ENCODE measurements around the gene PTS. TPM values are rescaled to one million over a fixed set of nuclear protein-coding genes. Genes with fewer than 3 reads are reported as not detected.

Gene PTS
- total RNA-seq, 1 experiment from 2014 or later: 54.8 TPM

DNA sequence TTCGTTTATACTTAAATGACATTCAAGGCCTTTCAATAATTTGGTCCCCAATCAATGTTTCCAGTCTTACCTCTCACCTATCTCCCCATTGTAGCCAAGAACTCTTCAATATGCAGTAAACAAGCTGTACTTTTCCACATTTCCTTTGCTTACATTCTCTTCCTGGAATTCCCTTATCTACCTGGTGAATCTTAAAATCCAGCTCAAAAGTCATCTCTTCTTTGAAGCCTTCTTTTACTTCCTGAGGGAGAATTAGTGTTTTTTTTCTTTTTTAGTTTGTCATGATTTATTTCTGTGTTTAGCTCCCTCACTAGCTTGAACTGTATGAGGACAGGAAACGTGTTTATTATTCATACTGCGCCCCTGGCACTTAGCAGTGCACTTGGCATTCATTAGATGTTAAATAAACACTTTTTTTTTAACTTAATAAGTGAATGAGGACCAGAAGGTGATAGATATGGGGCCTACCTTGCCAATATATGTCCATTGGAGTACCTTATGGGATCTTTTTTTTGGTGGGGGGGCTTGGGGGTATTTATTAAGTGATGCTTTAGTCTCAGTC lies 4.9 kb upstream of the PTS start:
- no peak for DNase-seq (ENCODE audit: low read depth)

DNA sequence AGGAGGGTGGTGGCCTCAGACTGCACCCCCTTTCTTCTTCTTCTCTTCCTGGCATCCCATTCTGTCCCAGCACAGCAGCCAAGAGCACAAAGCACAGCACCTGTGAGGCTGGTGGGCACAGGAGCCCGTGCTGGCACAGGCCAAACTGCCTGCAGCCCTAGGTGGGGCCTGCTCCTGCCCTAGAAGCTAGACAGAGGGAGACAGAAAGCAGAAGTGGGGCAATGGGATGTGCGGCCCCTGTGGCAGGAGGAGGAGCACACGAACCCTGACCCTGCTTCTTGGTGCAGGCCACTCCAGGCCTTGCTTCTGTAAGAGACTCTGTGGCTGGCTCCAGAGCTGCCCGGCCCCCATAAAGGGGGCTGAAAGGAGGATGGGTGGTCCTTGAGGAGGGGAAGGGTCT lies 3.9 kb upstream of the PTS start:
- DNase-seq (ENCODE audit: low read depth): no peak

DNA sequence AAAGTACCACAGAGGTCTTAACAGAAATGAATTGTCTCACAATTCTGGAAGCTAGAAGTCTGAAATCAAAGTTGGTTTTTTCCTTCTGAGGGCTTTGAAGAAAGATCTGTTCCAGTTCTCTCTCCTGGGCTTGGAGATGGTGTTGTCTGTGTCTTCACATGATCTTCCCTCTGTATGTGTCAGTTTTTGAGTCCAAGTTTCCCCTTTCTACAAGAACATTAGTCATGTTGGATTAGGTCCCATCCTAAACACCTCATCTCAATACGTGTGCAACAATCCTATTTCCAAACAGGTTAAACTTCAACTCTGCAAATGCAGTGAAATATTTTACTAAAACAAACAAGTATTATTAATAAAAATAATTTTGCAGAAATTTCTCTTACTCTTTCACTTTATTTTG lies 3.1 kb upstream of the PTS start:
- DNase-seq (ENCODE audit: low read depth): peak; percentile 29

DNA sequence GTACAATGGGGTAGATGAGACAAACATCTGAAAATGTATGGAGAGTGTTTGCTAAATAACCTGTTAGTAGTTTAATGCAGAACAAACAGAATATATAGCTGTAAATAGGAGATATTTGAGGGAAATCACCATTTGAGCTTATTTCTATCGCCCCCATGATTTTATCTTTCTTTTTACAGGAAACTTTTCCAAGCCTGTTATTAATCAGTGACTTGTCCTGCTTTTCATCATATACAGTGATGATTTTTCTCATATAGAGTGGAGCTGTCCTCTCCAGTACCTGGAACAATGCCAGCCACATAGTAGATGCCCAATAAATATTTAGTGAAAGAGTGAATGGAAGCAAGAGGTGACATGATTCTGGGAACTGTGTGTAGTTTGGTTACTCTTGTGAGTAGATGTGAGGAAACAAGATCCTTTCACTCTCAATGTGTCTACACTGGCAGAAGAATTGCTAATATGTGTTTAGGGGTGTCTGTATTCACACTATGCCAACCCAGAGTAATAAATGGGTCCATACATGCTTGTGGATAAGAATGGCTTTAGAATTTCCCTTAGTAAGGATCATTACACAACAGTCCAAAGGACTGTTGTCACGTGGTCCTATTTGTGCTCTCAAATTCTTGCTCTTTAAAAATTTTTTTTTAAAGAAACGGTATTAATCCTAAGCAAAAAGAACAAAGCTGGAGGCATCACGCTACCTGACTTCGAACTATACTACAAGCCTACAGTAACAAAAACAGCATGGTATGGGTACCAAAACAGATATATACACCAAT lies 2.3 kb upstream of the PTS start:
- DNase-seq (ENCODE audit: low read depth): no peak

DNA sequence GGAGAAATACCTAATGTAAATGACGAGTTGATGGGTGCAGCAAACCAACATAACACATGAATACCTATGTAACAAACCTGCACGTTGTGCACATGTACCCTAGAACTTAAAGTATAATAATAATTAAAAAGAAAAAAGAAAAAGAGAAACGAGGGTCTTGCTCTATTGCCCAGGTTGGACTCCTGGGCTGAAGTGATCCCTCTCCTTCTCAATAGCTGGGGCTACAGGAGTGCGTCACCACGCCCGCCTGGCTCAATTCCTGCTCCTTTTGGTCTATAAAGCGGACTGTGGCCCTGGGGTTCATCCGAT lies 521 bp upstream of the PTS start:
- DNase-seq (ENCODE audit: low read depth): peak; percentile 83

DNA sequence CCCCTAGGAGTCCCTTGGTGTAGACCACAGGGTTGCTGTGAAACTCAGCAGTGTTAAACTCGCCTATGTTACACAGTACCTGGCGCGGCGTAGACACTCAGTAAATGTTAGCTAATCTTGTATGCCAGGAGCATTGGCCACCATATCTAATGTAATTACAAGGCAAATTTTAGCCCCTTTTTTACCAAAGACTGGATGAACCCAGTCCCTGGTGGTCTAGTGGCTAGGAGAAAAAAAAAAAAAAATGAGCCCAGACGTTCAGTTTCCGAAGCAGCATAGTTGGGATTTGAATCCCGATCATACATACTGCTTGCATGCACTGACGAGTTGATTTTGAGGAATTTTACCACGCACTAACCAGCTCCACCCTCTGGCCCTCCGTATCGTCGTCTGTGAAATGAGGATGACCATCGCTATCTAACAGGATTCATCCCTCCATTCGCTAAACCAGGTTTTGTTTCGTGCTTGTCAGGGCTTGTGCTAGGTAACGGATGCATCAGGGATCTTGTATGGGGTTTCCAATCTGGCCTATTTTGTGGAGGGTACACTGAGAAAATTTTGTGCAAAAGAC lies 688 bp downstream of the PTS start:
- peak; percentile 17 for DNase-seq (ENCODE audit: low read depth)

DNA sequence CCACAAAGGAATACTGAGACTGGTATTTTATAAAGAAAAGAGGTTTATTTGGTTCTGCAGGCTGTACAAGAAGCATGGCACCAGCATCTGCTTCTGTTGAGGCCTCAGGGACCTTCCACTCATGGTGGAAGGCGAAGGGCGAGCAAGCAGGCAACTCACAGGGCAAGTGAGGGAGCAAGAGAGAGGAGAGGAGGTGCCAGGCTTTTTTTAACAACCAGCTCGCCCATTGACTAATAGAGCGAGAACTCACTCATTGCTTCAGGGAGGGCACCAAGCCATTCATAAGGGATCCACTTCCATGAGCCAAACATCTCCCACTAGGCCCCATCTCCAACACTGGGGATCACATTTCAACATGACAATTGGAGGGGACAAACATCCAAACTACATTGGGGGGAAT lies 1.2 kb downstream of the PTS start:
- no peak for DNase-seq (ENCODE audit: low read depth)

DNA sequence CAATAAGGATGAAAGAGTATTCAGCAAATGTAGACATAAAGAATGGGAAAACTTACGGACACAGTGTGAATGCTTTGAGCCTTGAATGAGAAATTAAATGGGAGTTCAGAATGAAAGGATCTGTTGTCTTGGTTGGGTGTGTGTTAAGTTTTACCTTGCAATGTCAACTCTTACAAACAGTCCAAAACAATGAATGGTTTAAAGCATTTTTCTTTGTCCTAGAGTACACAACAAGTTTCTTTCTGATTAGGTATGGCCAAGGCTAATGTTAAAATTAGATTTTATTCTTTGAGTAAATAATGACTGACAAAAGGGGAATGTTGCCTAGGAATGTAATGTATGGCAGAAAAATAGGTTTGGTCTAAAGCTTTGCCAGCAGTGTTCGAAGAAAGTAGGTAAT lies 2.5 kb downstream of the PTS start:
- DNase-seq (ENCODE audit: low read depth): no peak

DNA sequence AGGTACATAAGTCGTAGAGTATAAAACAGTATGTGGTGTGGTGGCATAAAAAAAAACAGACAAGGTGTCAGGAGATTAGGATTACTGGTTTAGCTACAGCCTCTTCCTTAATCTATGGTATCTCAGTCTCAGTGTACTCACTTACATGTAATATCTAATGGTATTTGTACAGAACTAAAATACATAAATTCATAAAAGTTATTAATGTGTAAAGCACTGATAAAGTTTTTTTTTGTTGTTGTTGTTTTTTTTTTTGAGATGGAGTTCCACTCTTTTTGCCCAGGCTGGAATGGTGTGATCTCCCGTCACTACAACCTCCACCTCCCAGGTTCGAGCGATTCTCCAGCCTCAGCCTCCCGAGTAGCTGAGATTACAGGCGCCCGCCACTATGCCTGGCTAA lies 2.9 kb downstream of the PTS start:
- no peak for DNase-seq (ENCODE audit: low read depth)

DNA sequence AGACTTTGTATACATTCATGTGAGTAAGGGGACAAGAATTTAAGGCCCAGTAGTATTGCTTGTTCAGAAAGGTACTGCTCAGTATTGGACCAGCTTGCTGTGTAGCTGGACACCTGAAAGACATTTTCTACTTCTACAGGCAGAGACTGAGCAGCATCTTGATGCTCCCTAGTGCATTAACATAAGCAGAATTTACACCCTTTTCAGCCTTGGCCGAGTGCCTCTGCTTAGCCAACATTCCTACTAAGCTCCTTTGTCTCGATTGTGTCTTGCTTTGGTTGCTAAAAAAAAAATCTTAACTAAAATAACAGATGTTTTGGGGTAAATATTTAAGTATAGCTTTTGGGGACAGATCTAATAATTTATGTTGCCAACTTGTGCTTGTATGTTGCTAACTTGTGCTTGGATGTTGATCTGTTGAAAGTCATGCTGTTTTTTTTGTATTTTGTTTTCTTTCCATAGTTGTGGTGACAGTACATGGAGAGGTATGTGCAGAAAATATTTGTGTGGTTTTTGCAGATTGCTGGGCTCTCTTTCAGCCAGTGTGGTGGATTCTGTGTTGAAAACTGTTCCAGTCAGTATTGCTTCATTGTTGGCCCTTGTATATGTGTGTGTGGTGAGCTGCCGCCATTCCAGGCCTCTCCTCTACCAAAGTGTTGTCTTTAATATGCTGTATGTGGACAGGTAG lies 3.7 kb downstream of the PTS start:
- DNase-seq (ENCODE audit: low read depth): no peak

DNA sequence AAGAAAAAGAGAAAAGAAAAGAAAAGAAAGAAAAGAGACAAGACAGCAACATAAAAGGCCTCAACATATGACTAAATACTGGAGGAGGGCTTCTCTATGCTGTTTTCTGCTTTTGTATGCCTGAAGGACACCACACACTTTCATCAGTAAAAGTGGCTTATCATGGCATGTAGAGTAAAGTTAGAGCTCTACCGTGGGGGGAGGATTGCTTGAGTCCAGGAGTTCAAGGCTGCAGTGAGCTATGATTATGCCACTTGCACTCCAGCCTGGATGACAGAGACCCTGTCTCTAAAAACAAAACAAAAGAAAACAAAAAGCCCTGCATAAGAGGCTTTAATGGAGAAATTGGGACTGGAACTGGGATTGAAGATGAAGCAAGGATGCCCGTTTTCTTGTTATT lies 5.7 kb downstream of the PTS start:
- no peak for DNase-seq (ENCODE audit: low read depth)

DNA sequence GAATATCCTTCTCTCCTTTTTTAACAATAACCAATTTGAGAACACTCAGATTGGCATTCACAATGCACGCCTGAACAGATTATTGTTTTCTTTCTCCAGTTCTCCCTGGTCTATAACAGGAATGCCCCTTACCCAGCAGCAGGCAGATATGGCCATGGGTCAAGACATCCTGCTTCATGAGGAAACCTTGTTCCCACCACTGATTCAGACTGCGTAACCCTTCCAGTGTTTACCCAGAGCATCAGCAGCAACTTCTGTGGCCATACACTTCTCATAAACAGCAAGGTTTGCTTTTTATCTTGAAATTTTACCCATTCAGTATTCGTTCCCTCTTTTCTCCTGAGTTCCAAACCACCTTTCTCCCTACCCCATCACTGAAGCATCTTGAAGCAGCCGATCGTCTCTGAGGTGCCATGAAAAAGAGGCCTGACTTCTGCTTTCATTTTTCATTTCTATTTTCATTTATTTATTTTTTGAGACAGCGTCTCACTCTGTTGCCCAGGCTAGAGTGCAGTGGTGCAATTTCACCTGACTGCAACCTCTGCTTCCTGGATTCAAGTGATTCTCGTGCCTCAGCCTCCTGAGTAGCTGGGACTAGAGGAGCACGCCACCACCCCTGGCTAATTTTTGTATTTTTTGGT lies 9.6 kb downstream of the PTS start:
- no peak for DNase-seq (ENCODE audit: low read depth)

DNA sequence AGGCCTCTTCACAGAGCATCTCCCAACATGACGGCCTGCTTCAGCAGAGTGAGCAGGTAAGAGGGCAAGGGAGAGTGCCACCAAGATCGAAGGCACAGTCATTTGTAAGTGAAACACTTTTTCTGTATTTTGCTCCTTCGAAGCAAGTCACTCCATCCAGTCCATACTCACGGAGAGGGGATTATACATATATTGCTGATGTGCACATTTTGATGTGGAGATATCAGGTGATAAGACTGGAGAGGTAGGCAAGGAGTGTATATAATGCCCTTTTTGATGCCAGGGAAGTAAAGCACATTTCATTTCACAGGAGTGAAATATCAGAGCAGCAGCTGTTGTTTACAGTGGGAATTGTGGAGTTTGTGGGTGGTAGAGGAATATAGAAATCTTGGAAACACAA lies 11.2 kb downstream of the PTS start:
- DNase-seq (ENCODE audit: low read depth): no peak

DNA sequence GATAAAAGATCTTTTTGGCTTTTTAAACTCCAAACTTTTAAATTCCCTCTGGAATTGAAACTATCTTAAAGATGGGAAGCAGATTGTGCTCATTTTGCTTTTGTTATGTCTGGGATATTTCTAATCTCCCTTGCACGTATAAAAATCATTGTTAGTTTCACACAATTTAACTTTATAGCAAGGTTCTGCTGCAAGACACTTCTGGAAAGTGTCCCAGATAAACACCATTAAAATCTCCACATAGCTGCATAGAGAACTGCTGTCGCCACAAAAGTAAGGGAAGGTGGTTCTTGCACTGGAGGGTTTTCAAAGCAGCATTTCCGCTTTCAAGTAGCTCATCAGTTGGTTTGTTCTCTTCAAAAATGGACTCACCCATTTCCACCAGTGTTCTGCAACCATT lies 11.8 kb downstream of the PTS start:
- no peak for DNase-seq (ENCODE audit: low read depth)

DNA sequence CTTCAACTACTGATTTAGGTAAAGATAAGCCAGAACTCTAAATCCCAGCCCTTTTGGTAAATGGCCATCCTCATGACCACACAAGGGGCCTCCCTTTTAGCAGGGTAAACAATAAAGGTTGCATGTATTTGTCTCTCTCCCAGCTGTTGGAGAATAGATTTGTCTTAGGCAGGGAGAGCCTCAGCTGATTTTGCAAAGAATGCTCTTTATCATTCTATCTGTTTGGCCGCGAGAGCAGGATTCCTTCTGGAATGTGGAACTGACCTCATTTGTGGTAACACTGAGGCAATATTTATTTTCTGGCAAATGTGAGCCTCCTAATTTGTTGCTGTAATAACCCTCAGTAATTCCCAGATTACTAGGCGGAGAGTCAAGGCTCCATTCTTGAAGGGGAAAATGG lies 15.3 kb downstream of the PTS start:
- no peak for DNase-seq (ENCODE audit: low read depth)

DNA sequence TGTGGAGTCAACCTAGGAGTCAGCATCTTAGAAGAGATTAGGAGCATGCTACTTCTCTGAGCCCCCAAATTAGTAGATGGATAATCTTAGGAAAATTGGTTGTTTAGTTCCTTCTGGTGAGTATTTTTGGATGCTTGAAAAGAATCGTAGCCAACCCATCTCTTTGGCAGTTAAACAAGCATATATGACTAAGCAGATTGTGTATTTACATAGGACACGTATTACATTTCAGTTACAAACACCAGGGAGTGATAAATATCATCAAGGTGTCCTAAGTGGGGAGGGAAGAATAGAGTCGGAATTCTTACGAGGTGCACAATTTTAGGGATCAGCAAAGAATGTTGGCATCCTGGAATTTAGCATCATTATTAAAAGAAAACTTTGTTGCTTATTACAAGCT lies 21.0 kb downstream of the PTS start:
- no peak for DNase-seq (ENCODE audit: low read depth)

DNA sequence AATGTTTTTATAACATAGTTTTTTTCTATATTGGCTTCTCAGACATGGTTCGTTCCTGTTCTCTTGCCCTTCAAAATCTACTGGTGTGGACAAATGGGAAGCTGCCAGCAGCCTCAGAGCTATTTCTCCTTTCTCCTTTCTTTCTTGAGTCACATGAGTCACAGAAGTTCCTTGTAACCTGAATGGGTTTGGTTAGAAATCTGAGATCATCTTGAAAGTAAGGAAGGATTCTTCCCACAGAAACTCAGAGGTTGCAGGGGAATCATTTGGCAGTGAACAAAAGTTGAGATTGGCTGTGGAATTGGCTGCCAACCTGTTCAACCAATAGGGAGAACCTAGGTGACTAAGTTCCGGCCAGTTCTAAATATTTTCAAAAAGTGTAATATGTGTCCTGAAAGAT lies 22.0 kb downstream of the PTS start:
- DNase-seq (ENCODE audit: low read depth): peak; percentile 61

DNA sequence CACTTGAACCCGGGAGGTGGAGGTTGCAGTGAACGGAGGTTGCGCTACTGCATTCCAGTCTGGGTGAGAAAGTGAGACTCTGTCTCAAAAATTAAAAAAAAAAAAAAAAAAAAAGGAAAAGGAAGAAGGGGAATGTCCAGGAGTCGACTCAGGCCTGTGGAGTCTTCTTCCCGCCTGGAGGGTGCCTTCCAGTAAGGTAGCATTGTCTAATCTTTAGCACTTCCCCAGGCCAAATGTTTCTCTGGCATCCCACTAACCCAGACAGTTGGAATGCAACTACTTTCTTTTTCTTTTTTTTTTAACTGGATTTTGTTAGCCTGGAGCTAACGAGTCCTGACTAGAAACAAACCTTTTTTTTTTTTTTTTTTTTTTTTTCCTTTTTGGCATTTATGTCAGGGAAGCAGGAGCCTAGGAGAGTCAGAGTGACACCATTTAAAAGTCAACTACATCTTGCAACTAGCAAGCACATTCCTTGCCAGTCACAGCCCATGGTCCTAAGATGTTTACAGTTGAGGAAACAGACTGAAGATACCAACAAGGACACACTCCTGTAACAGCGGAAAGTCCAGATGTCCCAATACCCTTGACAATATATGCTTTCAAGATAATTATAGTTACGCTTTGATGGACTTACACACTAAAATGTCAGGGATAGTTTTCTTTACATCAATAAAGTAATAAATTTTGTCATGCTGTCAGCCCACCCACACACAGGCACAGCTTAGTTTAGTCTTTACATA lies 23.8 kb downstream of the PTS start:
- DNase-seq (ENCODE audit: low read depth): no peak

DNA sequence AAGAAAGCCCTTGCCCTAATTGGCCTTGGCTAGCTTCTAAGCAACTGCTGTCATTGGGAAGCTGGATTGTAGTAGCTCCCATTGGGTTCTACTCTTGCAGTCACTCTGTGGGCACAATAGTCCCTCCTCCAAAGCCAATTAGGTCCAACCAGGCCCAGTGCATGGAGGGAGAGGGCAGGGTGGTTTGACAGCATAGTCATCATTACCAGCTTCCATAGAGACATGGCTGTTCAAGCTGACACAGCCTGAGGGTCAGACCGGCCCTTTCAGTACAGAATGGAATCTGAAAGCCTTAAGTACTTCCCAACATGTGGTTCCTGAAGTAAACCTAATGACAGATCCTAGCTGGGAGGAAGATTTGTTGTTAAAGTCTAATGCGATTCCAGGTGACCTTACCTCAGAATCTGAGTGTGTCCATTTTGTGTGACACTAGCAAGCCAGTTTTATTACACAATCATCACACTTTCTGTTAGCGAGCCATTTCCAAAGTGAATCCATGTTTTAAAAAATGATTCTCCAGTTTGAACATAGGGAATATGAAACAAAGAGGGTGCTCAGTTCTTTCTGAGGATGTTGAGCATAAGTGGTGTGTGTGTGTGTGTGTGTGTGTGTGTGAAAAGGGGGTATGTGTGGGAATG lies 27.5 kb downstream of the PTS start:
- DNase-seq (ENCODE audit: low read depth): no peak

DNA sequence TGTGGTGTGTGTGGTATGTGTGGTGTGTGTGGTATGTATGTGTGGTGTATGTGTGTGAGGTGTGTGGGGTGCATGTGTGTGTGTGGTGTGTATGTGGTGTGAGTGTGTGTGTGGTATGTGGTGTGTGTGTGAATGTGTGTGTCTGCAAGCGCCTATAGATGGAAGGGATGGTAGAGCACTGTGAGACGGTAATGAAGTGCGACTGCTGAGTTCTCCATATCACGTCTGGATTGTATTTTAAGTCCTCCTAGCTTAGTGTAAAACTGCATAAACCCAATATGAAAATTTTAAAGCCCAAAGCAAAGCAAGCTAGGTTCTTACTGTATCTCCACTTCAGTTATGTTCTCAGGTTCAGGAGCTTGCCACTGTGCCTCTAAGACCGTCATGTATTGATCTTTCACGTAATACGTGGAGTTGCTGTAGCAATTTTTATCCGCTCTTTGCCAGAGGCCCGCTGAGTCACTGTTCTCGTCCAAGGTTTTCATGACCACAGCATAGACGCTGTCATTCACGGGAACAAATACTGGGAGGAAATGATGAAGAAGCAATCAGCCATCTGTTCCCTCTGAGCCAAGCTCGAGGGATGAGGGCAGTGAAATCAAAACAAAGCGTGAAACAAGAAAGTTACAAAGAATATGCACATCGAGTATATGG lies 29.0 kb downstream of the PTS start:
- peak; percentile 84 for DNase-seq (ENCODE audit: low read depth)

DNA sequence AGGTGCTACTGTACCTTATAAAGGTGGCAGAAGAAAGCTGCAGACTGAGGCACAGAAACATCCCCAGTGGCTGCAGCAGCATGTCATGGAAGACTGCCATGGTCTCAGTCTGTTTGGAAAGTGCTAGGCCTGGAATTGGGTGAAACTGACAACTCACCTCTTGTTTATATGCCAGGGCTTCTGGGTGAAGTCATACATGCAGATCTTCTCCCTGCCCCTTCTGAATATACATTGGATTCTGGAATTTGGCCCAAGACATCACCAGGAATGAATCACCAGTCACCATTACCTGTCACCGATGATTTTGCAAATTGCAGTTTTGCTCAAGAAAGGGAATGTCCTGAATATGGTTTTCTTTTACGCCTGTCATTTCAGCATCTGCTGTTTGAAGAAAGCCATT lies 34.3 kb downstream of the PTS start, which contains the start of gene PLET1:
PLET1 (minus strand) TSS at position 371 of the 400 bp plus-strand sequence; CDS start at position 100, 271 bp downstream.
- DNase-seq (ENCODE audit: low read depth): peak; percentile 21

Data from HT1080 (cell line).